ENCODE results near the gene BMP3.

DNA sequence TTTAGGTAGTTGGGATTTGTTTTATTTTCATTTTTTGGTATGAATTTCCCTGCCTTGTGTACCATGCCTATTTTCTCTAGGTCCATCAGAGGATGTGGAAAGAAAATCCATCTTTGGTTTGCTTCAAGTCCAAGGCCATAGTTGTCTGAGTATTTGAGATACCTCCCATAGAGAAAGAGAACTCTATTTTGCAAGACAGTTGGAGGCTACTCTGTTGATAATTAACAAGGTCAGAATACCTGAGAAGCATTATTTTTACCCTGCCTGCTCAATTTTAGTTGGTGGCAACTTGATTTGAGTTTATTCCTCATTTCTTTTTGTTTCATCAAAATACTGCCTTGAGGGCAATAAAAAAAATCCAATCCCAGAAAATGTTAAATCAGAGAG lies 30.8 kb downstream of the BMP3 start:
- TF ChIP-seq, protein P1, sequence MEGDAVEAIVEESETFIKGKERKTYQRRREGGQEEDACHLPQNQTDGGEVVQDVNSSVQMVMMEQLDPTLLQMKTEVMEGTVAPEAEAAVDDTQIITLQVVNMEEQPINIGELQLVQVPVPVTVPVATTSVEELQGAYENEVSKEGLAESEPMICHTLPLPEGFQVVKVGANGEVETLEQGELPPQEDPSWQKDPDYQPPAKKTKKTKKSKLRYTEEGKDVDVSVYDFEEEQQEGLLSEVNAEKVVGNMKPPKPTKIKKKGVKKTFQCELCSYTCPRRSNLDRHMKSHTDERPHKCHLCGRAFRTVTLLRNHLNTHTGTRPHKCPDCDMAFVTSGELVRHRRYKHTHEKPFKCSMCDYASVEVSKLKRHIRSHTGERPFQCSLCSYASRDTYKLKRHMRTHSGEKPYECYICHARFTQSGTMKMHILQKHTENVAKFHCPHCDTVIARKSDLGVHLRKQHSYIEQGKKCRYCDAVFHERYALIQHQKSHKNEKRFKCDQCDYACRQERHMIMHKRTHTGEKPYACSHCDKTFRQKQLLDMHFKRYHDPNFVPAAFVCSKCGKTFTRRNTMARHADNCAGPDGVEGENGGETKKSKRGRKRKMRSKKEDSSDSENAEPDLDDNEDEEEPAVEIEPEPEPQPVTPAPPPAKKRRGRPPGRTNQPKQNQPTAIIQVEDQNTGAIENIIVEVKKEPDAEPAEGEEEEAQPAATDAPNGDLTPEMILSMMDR (IDR thresholded peaks at IDR 0.05; ENCODE audit: extremely low read depth in 1 of 2, insufficient read depth in 1 of 2, low read depth in 1 of 2, low read length in 2 of 2): no peak
- TF ChIP-seq POLR2A (IDR thresholded peaks at IDR 0.05; ENCODE audit: low read depth, low read length) (no peak), JUN (IDR thresholded peaks at IDR 0.05; ENCODE audit: borderline replicate concordance, insufficient read depth, insufficient read length, low read depth) (no peak)

Data from endothelial cell of umbilical vein (primary cell).